H9 (cell line): ENCODE data around the gene MICU2. TPM values are rescaled to one million over a fixed set of nuclear protein-coding genes. Genes with fewer than 3 reads are reported as not detected.

Experiments
- DNase-seq: peaks from one replicate; pipeline ENCODE4 v3.0.0-alpha.2; 2017
- H2AFZ ChIP-seq: one replicate; pipeline ENCODE4 v1.6.1; 2013; ENCODE audit warnings: mild to moderate bottlenecking, low read length, control low read depth, moderate library complexity
- H2AK5ac ChIP-seq: 2 replicates; pipeline ENCODE4 v1.6.1; 2013; ENCODE audit warnings: low read length, control low read depth, mixed read lengths; ENCODE audit not compliant: insufficient read length
- H2BK120ac ChIP-seq: one replicate; pipeline ENCODE4 v1.6.1; 2013; ENCODE audit warnings: low read depth, mild to moderate bottlenecking, low read length, control low read depth, inconsistent platforms; ENCODE audit not compliant: poor library complexity, severe bottlenecking
- H2BK12ac ChIP-seq: 2 replicates; pipeline ENCODE4 v1.6.1; 2013; ENCODE audit warnings: low read length, control low read depth, mixed read lengths, low read depth; ENCODE audit not compliant: insufficient read length
- H2BK15ac ChIP-seq: 2 replicates; pipeline ENCODE4 v1.6.1; 2013; ENCODE audit warnings: low read depth, low read length, control low read depth
- H2BK20ac ChIP-seq: one replicate; pipeline ENCODE4 v1.6.1; 2013; ENCODE audit warnings: low read depth, mild to moderate bottlenecking, low read length, control low read depth, inconsistent platforms; ENCODE audit not compliant: poor library complexity, severe bottlenecking
- H2BK5ac ChIP-seq: 2 replicates; pipeline ENCODE4 v1.6.1; 2013; ENCODE audit warnings: low read length, control low read depth, mixed read lengths; ENCODE audit not compliant: insufficient read length
- H3K14ac ChIP-seq: 2 replicates; pipeline ENCODE4 v1.6.1; 2013; ENCODE audit warnings: low read length, control low read depth; ENCODE audit not compliant: insufficient read depth
- H3K18ac ChIP-seq: 2 replicates; pipeline ENCODE4 v1.6.1; 2013; ENCODE audit warnings: low read depth, mild to moderate bottlenecking, mixed read lengths, low read length, control low read depth; ENCODE audit not compliant: insufficient read length
- H3K23ac ChIP-seq: 2 replicates; pipeline ENCODE4 v1.6.1; 2013; ENCODE audit warnings: low read length, control low read depth, mixed read lengths, low read depth; ENCODE audit not compliant: insufficient read length
- H3K23me2 ChIP-seq: 2 replicates; pipeline ENCODE4 v1.6.1; 2013; ENCODE audit warnings: low read depth, mild to moderate bottlenecking, mixed read lengths, low read length, control low read depth; ENCODE audit not compliant: insufficient read length, poor library complexity, severe bottlenecking
- H3K27ac ChIP-seq: 2 replicates; pipeline ENCODE4 v1.5.1; 2013; ENCODE audit warnings: low read length, control low read depth, mixed read lengths, low read depth; ENCODE audit not compliant: insufficient read length
- H3K27me3 ChIP-seq: 2 replicates; pipeline ENCODE4 v1.6.1; 2013; ENCODE audit warnings: low read length, control low read depth, inconsistent platforms; ENCODE audit not compliant: insufficient read depth
- H3K4ac ChIP-seq: 2 replicates; pipeline ENCODE4 v1.6.1; 2013; ENCODE audit warnings: low read depth, mild to moderate bottlenecking, control low read depth, inconsistent platforms, low read length, moderate library complexity
- H3K4me1 ChIP-seq: 2 replicates; pipeline ENCODE4 v1.6.1; 2013; ENCODE audit warnings: low read length, control low read depth, inconsistent platforms; ENCODE audit not compliant: insufficient read depth
- H3K4me2 ChIP-seq: 2 replicates; pipeline ENCODE4 v1.6.1; 2013; ENCODE audit warnings: low read length, control low read depth, mixed read lengths; ENCODE audit not compliant: insufficient read length, insufficient read depth
- H3K56ac ChIP-seq: 2 replicates; pipeline ENCODE4 v1.6.1; 2013; ENCODE audit warnings: low read depth, mild to moderate bottlenecking, mixed read lengths, low read length, control low read depth; ENCODE audit not compliant: insufficient read length
- H3K79me1 ChIP-seq: 2 replicates; pipeline ENCODE4 v1.6.1; 2013; ENCODE audit warnings: low read depth, mild to moderate bottlenecking, moderate library complexity, low read length, control low read depth, inconsistent platforms; ENCODE audit not compliant: insufficient read depth, poor library complexity, severe bottlenecking
- H3K79me2 ChIP-seq: 2 replicates; pipeline ENCODE4 v1.6.1; 2013; ENCODE audit warnings: low read length, control low read depth, inconsistent platforms; ENCODE audit not compliant: insufficient read depth
- H3K9ac ChIP-seq: 2 replicates; pipeline ENCODE4 v1.6.1; 2013; ENCODE audit warnings: low read length, control low read depth, mixed read lengths; ENCODE audit not compliant: insufficient read length; ENCODE audit errors: extremely low read depth
- H3K9me3 ChIP-seq: one replicate; pipeline ENCODE4 v1.6.1; 2013; ENCODE audit warnings: low read depth, low read length, inconsistent platforms; ENCODE audit not compliant: control insufficient read depth
- H3T11ph ChIP-seq: one replicate; pipeline ENCODE4 v1.6.1; 2013; ENCODE audit warnings: mild to moderate bottlenecking, low read length, control low read depth, inconsistent platforms
- H4K20me1 ChIP-seq: one replicate; pipeline ENCODE4 v1.6.1; 2013; ENCODE audit not compliant: control insufficient read depth, insufficient read length, insufficient read depth
- H4K5ac ChIP-seq: 2 replicates; pipeline ENCODE4 v1.6.1; 2013; ENCODE audit warnings: low read depth, mild to moderate bottlenecking, mixed read lengths, low read length, control low read depth; ENCODE audit not compliant: insufficient read length
- H4K8ac ChIP-seq: replicated peaks from 2 replicates; pipeline ENCODE4 v1.6.1; 2013; ENCODE audit warnings: low read length, control low read depth, mixed read lengths, low read depth; ENCODE audit not compliant: insufficient read length
- H4K91ac ChIP-seq: 2 replicates; pipeline ENCODE4 v1.6.1; 2013; ENCODE audit warnings: low read depth, mild to moderate bottlenecking, moderate library complexity, mixed read lengths, low read length, control low read depth; ENCODE audit not compliant: insufficient read length
- H3K27ac Mint-ChIP-seq, 3 experiments: 2 replicates in 2 of 3; 3 replicates in 1 of 3; pipeline ENCODE4 v1.8.0; 2020 to 2021; ENCODE audit warnings: mixed read lengths in 3 of 3, mild to moderate bottlenecking in 1 of 3, moderate library complexity in 1 of 3
- H3K27me3 Mint-ChIP-seq: 2 replicates; pipeline ENCODE4 v1.8.0; 2021; ENCODE audit warnings: low read depth, mild to moderate bottlenecking, moderate library complexity, mixed read lengths
- H3K36me3 Mint-ChIP-seq, 3 experiments: 2 replicates in 2 of 3; 3 replicates in 1 of 3; pipeline ENCODE4 v1.8.0; 2020 to 2021; ENCODE audit warnings: low read depth in 3 of 3, mixed read lengths in 3 of 3; ENCODE audit not compliant: insufficient read depth in 1 of 3
- H3K4me1 Mint-ChIP-seq, 2 experiments: 2 replicates each; pipeline ENCODE4 v1.8.0; 2020; ENCODE audit warnings: mixed read lengths in 2 of 2
- H3K4me3 Mint-ChIP-seq, 2 experiments: 2 replicates in 1 of 2; 3 replicates in 1 of 2; pipeline ENCODE4 v1.8.0; 2020 to 2021; ENCODE audit warnings: mild to moderate bottlenecking in 2 of 2, mixed read lengths in 2 of 2, moderate library complexity in 1 of 2
- H3K9me3 Mint-ChIP-seq, 2 experiments: 2 replicates in 1 of 2; 3 replicates in 1 of 2; pipeline ENCODE4 v1.8.0; 2020; ENCODE audit warnings: mild to moderate bottlenecking in 2 of 2, mixed read lengths in 2 of 2, moderate library complexity in 1 of 2
- CTCF ChIP-seq: fragments of 200-600 bp; sonication (generic); conservative IDR thresholded peaks from 3 replicates; pipeline ENCODE4 v1.8.0; 2021; ENCODE audit warnings: antibody characterized with exemption, mild to moderate bottlenecking
- total RNA-seq: library from RNA; stranded (reverse); gene quantifications from 2 replicates; pipeline ENCODE4 v1.2.1, GENCODE V29; 2021

Gene MICU2
- total RNA-seq, 1 experiment from 2014 or later = 38.4 TPM

- TF ChIP-seq CTCF = no peak
- no peak overlapping the region for H3K27ac Mint-ChIP-seq
- H3K79me2 ChIP-seq = peaks cover 6% of the 10 kb centered on the region; the same call in 1 of the 2 replicates
These were observed 8.5 kb downstream of the MICU2 start for GRCh38 chr13:21595546-21595822.

More at GRCh38 chr13:21595546-21595822, 8.5 kb downstream of the MICU2 start:
- Histone ChIP-seq H4K5ac (no peak overlapping the region), H2BK20ac (no peak overlapping the region), H3K79me1 (peaks cover 9% of the 10 kb centered on the region), H3T11ph (no peak overlapping the region), H2BK15ac (no peak overlapping the region), H3K4me1 (peaks cover 7% of the 10 kb centered on the region; the same call in 1 of the 2 replicates), H4K8ac (no peak overlapping the region), H3K4me2 (no peak overlapping the region), H3K9me3 (no peaks in the 10 kb centered on the region), H3K27me3 (no peaks in the 10 kb centered on the region), H3K14ac (no peak overlapping the region), H2AFZ (no peak overlapping the region), H2BK5ac (no peak overlapping the region), H2BK120ac (no peak overlapping the region), H3K23ac (no peak overlapping the region), H3K27ac (no peak overlapping the region), H3K56ac (no peak overlapping the region), H2BK12ac (no peak overlapping the region), H3K18ac (no peak overlapping the region), H3K4ac (no peak overlapping the region), H3K9ac (no peak overlapping the region), H4K20me1 (no peaks in the 10 kb centered on the region), H4K91ac (no peak overlapping the region), H3K23me2 (no peaks in the 10 kb centered on the region), H2AK5ac (no peak overlapping the region)
- Mint-ChIP-seq H3K4me3 (no peak overlapping the region), H3K27me3 (no peaks in the 10 kb centered on the region), H3K36me3 (peaks cover 8 to 30% (median 22%) of the 10 kb centered on the region in 3 experiments; a peak in 6 of 7 replicates), H3K4me1 (peaks cover 25 to 33% of the 10 kb centered on the region in 2 experiments), H3K9me3 (peaks cover 14 to 24% of the 10 kb centered on the region in 2 experiments)
- DNase-seq = no peak
